Measurements from ENCODE around the gene CTXND1. TPM values are rescaled to one million over a fixed set of nuclear protein-coding genes. Genes with fewer than 3 reads are reported as not detected.

The CTXND1 gene
- total and polyA plus RNA-seq, 2 experiments from 2014 or later = 0.05 TPM; not detected in 1

DNA sequence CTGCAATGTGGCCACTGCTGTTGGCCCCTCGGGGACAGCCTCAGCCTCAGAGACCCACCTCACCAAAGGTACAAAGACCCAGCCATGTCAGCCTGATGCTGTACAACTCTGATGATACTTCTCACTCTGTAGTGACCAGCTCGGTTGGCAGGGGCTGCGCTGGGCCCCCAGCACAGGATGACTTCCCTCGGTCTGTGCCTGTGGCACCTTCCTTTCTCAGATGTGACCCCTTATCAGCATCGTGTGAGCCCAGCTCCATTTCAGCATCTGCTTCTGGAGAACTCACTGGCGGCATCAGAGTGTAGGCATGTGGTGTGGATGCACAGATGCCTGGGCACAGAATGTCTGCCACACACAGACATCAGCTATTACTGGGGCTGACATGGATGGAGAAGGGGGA is 25.1 kb upstream of the CTXND1 start:
- TF ChIP-seq, protein P1, sequence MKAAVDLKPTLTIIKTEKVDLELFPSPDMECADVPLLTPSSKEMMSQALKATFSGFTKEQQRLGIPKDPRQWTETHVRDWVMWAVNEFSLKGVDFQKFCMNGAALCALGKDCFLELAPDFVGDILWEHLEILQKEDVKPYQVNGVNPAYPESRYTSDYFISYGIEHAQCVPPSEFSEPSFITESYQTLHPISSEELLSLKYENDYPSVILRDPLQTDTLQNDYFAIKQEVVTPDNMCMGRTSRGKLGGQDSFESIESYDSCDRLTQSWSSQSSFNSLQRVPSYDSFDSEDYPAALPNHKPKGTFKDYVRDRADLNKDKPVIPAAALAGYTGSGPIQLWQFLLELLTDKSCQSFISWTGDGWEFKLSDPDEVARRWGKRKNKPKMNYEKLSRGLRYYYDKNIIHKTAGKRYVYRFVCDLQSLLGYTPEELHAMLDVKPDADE (IDR thresholded peaks at IDR 0.05) = no peak
- TF ChIP-seq, protein P2, sequence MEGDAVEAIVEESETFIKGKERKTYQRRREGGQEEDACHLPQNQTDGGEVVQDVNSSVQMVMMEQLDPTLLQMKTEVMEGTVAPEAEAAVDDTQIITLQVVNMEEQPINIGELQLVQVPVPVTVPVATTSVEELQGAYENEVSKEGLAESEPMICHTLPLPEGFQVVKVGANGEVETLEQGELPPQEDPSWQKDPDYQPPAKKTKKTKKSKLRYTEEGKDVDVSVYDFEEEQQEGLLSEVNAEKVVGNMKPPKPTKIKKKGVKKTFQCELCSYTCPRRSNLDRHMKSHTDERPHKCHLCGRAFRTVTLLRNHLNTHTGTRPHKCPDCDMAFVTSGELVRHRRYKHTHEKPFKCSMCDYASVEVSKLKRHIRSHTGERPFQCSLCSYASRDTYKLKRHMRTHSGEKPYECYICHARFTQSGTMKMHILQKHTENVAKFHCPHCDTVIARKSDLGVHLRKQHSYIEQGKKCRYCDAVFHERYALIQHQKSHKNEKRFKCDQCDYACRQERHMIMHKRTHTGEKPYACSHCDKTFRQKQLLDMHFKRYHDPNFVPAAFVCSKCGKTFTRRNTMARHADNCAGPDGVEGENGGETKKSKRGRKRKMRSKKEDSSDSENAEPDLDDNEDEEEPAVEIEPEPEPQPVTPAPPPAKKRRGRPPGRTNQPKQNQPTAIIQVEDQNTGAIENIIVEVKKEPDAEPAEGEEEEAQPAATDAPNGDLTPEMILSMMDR (conservative IDR thresholded peaks at IDR 0.05; ENCODE audit: low read depth in 2 of 2) = no peak
- TF ChIP-seq, protein P3, sequence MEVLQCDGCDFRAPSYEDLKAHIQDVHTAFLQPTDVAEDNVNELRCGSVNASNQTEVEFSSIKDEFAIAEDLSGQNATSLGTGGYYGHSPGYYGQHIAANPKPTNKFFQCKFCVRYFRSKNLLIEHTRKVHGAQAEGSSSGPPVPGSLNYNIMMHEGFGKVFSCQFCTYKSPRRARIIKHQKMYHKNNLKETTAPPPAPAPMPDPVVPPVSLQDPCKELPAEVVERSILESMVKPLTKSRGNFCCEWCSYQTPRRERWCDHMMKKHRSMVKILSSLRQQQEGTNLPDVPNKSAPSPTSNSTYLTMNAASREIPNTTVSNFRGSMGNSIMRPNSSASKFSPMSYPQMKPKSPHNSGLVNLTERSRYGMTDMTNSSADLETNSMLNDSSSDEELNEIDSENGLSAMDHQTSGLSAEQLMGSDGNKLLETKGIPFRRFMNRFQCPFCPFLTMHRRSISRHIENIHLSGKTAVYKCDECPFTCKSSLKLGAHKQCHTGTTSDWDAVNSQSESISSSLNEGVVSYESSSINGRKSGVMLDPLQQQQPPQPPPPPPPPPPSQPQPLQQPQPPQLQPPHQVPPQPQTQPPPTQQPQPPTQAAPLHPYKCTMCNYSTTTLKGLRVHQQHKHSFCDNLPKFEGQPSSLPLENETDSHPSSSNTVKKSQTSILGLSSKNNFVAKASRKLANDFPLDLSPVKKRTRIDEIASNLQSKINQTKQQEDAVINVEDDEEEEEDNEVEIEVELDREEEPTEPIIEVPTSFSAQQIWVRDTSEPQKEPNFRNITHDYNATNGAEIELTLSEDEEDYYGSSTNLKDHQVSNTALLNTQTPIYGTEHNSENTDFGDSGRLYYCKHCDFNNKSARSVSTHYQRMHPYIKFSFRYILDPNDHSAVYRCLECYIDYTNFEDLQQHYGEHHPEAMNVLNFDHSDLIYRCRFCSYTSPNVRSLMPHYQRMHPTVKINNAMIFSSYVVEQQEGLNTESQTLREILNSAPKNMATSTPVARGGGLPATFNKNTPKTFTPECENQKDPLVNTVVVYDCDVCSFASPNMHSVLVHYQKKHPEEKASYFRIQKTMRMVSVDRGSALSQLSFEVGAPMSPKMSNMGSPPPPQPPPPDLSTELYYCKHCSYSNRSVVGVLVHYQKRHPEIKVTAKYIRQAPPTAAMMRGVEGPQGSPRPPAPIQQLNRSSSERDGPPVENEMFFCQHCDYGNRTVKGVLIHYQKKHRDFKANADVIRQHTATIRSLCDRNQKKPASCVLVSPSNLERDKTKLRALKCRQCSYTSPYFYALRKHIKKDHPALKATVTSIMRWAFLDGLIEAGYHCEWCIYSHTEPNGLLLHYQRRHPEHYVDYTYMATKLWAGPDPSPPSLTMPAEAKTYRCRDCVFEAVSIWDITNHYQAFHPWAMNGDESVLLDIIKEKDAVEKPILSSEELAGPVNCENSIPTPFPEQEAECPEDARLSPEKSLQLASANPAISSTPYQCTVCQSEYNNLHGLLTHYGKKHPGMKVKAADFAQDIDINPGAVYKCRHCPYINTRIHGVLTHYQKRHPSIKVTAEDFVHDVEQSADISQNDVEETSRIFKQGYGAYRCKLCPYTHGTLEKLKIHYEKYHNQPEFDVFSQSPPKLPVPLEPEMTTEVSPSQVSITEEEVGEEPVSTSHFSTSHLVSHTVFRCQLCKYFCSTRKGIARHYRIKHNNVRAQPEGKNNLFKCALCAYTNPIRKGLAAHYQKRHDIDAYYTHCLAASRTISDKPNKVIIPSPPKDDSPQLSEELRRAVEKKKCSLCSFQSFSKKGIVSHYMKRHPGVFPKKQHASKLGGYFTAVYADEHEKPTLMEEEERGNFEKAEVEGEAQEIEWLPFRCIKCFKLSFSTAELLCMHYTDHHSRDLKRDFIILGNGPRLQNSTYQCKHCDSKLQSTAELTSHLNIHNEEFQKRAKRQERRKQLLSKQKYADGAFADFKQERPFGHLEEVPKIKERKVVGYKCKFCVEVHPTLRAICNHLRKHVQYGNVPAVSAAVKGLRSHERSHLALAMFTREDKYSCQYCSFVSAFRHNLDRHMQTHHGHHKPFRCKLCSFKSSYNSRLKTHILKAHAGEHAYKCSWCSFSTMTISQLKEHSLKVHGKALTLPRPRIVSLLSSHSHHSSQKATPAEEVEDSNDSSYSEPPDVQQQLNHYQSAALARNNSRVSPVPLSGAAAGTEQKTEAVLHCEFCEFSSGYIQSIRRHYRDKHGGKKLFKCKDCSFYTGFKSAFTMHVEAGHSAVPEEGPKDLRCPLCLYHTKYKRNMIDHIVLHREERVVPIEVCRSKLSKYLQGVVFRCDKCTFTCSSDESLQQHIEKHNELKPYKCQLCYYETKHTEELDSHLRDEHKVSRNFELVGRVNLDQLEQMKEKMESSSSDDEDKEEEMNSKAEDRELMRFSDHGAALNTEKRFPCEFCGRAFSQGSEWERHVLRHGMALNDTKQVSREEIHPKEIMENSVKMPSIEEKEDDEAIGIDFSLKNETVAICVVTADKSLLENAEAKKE (CRISPR knock-in tag; IDR thresholded peaks at IDR 0.05) = no peak
- no peak for TF ChIP-seq ZNF114 (CRISPR knock-in tag; IDR thresholded peaks at IDR 0.05)
- no peak for TF ChIP-seq EZH2 (IDR thresholded peaks at IDR 0.05; ENCODE audit: low read depth, unreplicated experiment)

More for the DNA sequence above, 25.1 kb upstream of the CTXND1 start:
- Mint-ChIP-seq H3K9me3 (no peaks in the 10 kb centered on the region), H3K27ac (no peak overlapping the region), H3K36me3 (ENCODE audit: low read depth) (no peaks in the 10 kb centered on the region), H3K4me3 (no peak overlapping the region), H3K27me3 (ENCODE audit: insufficient read depth, low read depth, poor library complexity) (peaks cover 4% of the 10 kb centered on the region), H3K4me1 (no peaks in the 10 kb centered on the region)
- Histone ChIP-seq H3K4me3 (no peak overlapping the region), H3K9me2 (ENCODE audit: insufficient read depth) (0 out of 2 replicates have a peak, but pooled peaks cover 6% of the 10 kb centered on the region), H3K79me2 (replicated peaks; ENCODE audit: insufficient read depth) (no peaks in the 10 kb centered on the region), H3K27me3 (ENCODE audit: insufficient read depth) (no peaks in the 10 kb centered on the region), H3K4me1 (ENCODE audit: insufficient read depth) (no peaks in the 10 kb centered on the region), H3F3A (replicated peaks; ENCODE audit: low read depth) (no peaks in the 10 kb centered on the region), H3K4me2 (no peak overlapping the region), H3K27ac (ENCODE audit: low read depth) (no peak overlapping the region), H3K36me3 (ENCODE audit: insufficient read depth) (no peaks in the 10 kb centered on the region), H2AFZ (no peak overlapping the region), H4K20me1 (replicated peaks; ENCODE audit: insufficient read depth) (no peaks in the 10 kb centered on the region)
- ATAC-seq = no peak
- DNase-seq (ENCODE audit: low spot score) = no peak

Measured in GM23338 (cell line).